ENCODE measurements around the gene VPS52.

- no peak for TF ChIP-seq CTCF (conservative IDR thresholded peaks at IDR 0.05; ENCODE audit: low read length)
- TF ChIP-seq EZH2phosphoT487 (IDR thresholded peaks at IDR 0.05; ENCODE audit: borderline replicate concordance, low read depth, low read length): no peak
Measured at GRCh38 chr6:33212857-33213165, 58.9 kb downstream of the VPS52 start.
